Ascending aorta (tissue), 2 donors: Measurements from ENCODE around the gene FANCC. TPM values are rescaled to one million over a fixed set of nuclear protein-coding genes. Genes with fewer than 3 reads are reported as not detected.
"Not testable (repeated sequence)": the region's sequence is repeated elsewhere in the genome, so short reads cannot be mapped to it uniquely, and the experiment has no call there.

Experiments used
- DNase-seq, 2 donors: peaks; one replicate each; pipeline ENCODE4 v3.0.0-alpha.2; 2019; ENCODE audit warnings: low spot score in 2 of 2
- H3K27ac ChIP-seq, 2 donors: fragments of 200-600 bp; sonication (generic); one replicate each; pipeline ENCODE4 v1.5.1; 2016 to 2017; ENCODE audit warnings: mild to moderate bottlenecking in 1 of 2
- H3K27me3 ChIP-seq: fragments of 200-600 bp; sonication (generic); one replicate; pipeline ENCODE4 v1.5.1; 2017
- H3K36me3 ChIP-seq, 2 donors: fragments of 200-600 bp; sonication (generic); one replicate each; pipeline ENCODE4 v1.5.1; 2016
- H3K4me1 ChIP-seq, 2 donors: fragments of 200-600 bp; sonication (generic); one replicate each; pipeline ENCODE4 v1.5.1; 2016 to 2017; ENCODE audit warnings: mild to moderate bottlenecking in 1 of 2
- H3K4me3 ChIP-seq, 2 donors: fragments of 200-600 bp; sonication (generic); one replicate each; pipeline ENCODE4 v1.5.1; 2016 to 2017; ENCODE audit warnings: mild to moderate bottlenecking in 1 of 2
- H3K9me3 ChIP-seq, 2 donors: fragments of 200-600 bp; sonication (generic); one replicate each; pipeline ENCODE4 v1.5.1; 2016
- intact Hi-C: fragments of 100-400 bp; cut with DNase I; formaldehyde crosslinking; loops from one replicate; pipeline ENCODE4 v1.15.1; 2023
- total RNA-seq: library from RNA; depleted of rRNA; stranded (reverse); fragments of >200 nt; gene quantifications from one replicate; pipeline ENCODE4 v1.1.0, GENCODE V29; 2016
- TF ChIP-seq, protein P1 (sequence below), 3 experiments: fragments of 200-600 bp in 2 of 3; fragments of 450-650 bp in 1 of 3; sonication (generic) in 2 of 3; IDR thresholded peaks; one replicate each; pipeline ENCODE4 v1.5.1; 2016 to 2019; ENCODE audit warnings: antibody characterized with exemption in 3 of 3, mild to moderate bottlenecking in 1 of 3, moderate library complexity in 1 of 3

FANCC gene
- total RNA-seq, 1 donor from 2014 or later = 0.64 TPM

DNA sequence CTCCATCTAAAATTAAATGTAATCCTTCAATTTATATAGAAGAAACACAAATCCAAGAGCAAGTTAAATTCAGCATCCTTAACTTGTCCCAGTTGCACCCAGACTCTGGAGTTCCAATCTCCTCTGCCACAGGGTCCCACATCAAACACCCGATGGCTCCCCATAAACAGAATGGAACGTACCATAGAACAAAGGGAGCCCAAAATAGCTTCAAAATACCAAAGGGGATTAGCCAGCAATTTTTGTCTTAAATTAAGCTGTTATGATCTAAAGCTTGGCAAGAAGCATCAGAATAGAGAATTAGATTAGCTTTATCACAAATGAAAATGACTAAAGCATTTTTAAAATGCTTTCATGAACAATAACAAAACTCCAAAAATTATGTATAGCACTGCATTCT is 112.8 kb downstream of the FANCC start:
- no peak for DNase-seq
- Histone ChIP-seq H3K27me3 (no peaks in the 10 kb centered on the region), H3K27ac (no peak overlapping the region), H3K4me3 (no peak overlapping the region), H3K9me3 (no peaks in the 10 kb centered on the region), H3K4me1 (no peaks in the 10 kb centered on the region), H3K36me3 (no peaks in the 10 kb centered on the region)
- intact Hi-C loops = no loop called here
- TF ChIP-seq, protein P1, sequence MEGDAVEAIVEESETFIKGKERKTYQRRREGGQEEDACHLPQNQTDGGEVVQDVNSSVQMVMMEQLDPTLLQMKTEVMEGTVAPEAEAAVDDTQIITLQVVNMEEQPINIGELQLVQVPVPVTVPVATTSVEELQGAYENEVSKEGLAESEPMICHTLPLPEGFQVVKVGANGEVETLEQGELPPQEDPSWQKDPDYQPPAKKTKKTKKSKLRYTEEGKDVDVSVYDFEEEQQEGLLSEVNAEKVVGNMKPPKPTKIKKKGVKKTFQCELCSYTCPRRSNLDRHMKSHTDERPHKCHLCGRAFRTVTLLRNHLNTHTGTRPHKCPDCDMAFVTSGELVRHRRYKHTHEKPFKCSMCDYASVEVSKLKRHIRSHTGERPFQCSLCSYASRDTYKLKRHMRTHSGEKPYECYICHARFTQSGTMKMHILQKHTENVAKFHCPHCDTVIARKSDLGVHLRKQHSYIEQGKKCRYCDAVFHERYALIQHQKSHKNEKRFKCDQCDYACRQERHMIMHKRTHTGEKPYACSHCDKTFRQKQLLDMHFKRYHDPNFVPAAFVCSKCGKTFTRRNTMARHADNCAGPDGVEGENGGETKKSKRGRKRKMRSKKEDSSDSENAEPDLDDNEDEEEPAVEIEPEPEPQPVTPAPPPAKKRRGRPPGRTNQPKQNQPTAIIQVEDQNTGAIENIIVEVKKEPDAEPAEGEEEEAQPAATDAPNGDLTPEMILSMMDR (IDR thresholded peaks at IDR 0.05) = no peak

DNA sequence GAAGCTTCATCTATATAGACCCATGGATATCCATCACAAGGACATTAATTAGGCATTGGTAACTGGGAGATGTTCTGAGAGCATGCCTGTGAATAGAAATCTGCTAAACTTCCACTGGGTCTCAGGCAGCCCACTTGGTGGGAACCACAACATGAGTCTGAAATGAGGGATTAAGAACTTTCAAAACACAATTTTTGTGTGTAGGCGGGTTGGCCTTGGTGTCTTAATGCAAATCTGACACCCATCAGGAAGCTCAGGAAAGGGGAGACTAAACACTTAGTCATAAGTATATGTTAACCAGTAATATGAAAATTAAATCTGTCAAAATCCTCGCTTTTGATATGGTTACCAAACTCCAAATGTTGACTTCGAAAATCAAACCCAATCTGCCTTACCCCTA is 113.2 kb downstream of the FANCC start:
- Histone ChIP-seq H3K27me3 (no peaks in the 10 kb centered on the region), H3K27ac (no peak overlapping the region), H3K36me3 (no peaks in the 10 kb centered on the region), H3K9me3 (no peaks in the 10 kb centered on the region), H3K4me1 (no peaks in the 10 kb centered on the region), H3K4me3 (no peak overlapping the region)
- intact Hi-C loops = no loop called here
- DNase-seq = no peak
- TF ChIP-seq, protein P1 (IDR thresholded peaks at IDR 0.05) = no peak

DNA sequence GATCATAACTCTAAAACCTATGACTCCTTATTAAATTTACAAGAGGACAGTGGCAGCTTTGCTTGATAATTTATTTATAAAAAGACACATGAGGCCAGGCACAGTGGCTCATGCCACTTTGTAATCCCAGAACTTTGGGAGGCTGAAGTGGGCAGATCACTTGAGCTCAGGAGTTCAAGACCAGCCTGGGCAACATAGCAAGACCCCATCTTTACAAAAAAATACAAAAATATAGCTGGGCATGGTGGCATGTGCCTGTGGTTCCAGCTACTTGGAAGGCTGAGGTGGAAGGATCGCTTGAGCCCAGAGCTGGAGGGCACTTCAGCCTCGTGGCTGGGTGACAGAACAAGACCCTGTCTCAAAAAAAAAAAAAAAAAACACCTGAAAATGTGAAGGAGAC is 114.5 kb downstream of the FANCC start:
- H3K4me1 ChIP-seq, intact Hi-C loops, H3K9me3 ChIP-seq, DNase-seq, H3K27ac ChIP-seq, H3K27me3 ChIP-seq, H3K4me3 ChIP-seq, H3K36me3 ChIP-seq: not testable (repeated sequence)

DNA sequence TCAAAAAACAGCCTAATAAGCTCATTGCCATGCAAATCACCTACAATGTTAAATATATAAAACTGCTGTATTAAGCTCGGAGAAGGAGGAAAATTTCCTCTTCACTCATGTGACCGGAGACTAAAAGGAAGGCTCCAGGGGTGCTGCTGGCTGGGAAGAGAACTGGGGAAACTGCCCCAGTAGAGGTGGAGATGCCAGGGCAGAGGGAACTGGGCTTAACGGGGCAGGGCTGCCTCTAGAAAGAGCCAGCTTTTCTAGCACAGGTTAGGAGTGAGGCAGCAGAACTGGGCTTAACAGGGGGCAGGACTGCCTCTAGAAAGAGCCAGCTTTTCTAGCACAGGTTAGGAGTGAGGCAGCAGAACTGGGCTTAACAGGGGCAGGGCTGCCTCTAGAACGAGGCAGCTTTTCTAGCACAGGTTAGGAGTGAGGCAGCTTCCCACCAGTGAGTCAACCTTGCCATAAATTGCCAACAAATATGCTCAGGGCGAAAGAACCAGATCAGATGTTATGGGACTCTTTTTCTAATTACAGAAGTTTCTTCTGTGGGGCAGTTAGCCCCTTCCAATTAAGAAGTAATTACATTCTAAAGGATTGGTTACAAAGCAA is 115.3 kb downstream of the FANCC start:
- TF ChIP-seq, protein P1 (IDR thresholded peaks at IDR 0.05) = no peak
- Histone ChIP-seq H3K27ac (no peak overlapping the region), H3K36me3 (no peaks in the 10 kb centered on the region), H3K9me3 (no peaks in the 10 kb centered on the region), H3K4me3 (no peak overlapping the region), H3K27me3 (no peaks in the 10 kb centered on the region), H3K4me1 (peaks cover under 1 to 11% of the 10 kb centered on the region in 2 donors)
- intact Hi-C loops = no loop called here
- no peak for DNase-seq

DNA sequence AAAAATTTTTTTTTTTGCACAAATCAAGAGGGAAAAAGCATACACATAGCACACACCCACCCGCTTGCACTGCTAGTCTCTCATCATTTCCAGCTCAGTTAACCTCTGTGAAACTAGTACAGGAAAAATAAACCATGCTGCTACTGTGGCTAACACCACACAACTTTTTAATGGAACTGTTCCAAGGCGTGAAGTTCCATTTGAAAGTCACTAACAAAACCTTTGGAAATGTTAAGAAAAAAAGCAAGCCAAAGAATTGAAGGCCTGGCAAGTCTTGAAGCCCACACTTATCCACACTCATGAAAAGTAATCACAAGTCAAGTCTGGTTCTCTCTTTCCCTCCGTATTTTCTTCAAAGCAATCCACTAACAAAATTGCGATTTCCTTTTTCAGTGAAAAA is 116.3 kb downstream of the FANCC start:
- H3K36me3 ChIP-seq = no peaks in the 10 kb centered on the region
- intact Hi-C loops = no loop called here
- H3K4me3 ChIP-seq = no peak overlapping the region
- peaks cover 3 to 14% of the 10 kb centered on the region in 2 donors for H3K4me1 ChIP-seq
- no peak overlapping the region for H3K27ac ChIP-seq
- TF ChIP-seq, protein P1 (IDR thresholded peaks at IDR 0.05) = no peak
- H3K9me3 ChIP-seq = no peaks in the 10 kb centered on the region
- H3K27me3 ChIP-seq = no peaks in the 10 kb centered on the region
- DNase-seq = no peak

DNA sequence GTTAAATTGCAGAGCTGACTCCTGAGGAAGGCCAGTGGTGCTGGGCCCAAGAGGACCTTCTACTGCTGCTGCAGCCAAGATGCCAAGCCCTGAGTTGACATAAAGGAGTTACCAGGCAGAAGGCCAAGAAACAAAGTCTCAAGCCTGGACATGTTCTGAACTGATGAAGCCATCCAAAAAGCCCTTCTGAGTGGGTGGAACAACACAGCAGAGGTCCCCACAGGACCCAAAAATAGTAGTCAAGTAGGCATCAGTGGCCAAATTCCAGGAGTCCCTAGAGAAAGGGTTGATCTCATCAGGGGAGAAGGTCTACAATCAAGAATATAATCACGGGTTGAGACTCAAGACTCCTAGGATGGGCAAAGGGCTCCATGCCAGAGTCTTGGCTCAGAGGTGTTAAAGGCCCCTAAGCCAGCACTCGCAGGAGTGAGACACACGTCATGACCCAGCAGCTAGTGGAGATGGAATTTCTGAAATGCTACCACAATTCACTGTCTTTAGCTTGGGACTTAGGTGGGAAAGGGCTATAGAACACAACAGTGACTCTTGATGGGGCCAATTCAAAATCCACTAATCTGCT is 119.7 kb downstream of the FANCC start:
- intact Hi-C loops = loop anchor here (10.0 kb wide), 1 partner anchor 117 kb away; the partner anchor contains the start of gene FANCC
- TF ChIP-seq, protein P1 (IDR thresholded peaks at IDR 0.05) = no peak
- H3K4me1 ChIP-seq = peaks cover 3 to 14% of the 10 kb centered on the region in 2 donors
- no peaks in the 10 kb centered on the region for H3K36me3 ChIP-seq
- DNase-seq = peak in 1 of 2 donors; percentile 77
- H3K9me3 ChIP-seq = no peaks in the 10 kb centered on the region
- H3K4me3 ChIP-seq = no peak overlapping the region
- H3K27ac ChIP-seq = peak overlapping the region; percentile 43 to 52
- no peaks in the 10 kb centered on the region for H3K27me3 ChIP-seq
